Astrocyte (in vitro differentiated cells and primary cell): ENCODE results near the gene TTC34.

Experiments used
- CTCF ChIP-seq: IDR thresholded peaks from 2 replicates; pipeline ENCODE4 v1.5.1; 2011; ENCODE audit warnings: low read depth, mild to moderate bottlenecking, inconsistent platforms, low read length, moderate library complexity; ENCODE audit not compliant: insufficient read depth
- EZH2 ChIP-seq: IDR thresholded peaks from 2 replicates; pipeline ENCODE4 v1.6.1; 2012; ENCODE audit warnings: mild to moderate bottlenecking, low read length, inconsistent platforms; ENCODE audit not compliant: insufficient read depth

GRCh38 chr1:2796890-2797740 is 4.4 kb downstream of the TTC34 start:
- TF ChIP-seq CTCF, result no peak
- no peak for TF ChIP-seq EZH2
